IPS-20b (cell line): ENCODE results near the gene CUEDC1.

Experiments used
- H3K27ac ChIP-seq: one replicate; pipeline ENCODE4 v1.5.1; 2013; ENCODE audit warnings: low read length
- H3K27me3 ChIP-seq: 2 replicates; pipeline ENCODE4 v1.6.1; 2013; ENCODE audit warnings: mild to moderate bottlenecking, low read length, inconsistent platforms; ENCODE audit not compliant: insufficient read depth
- H3K36me3 ChIP-seq: 2 replicates; pipeline ENCODE4 v1.6.1; 2013; ENCODE audit warnings: low read depth, mild to moderate bottlenecking, inconsistent platforms, low read length, moderate library complexity; ENCODE audit not compliant: insufficient read depth
- H3K4me1 ChIP-seq: 2 replicates; pipeline ENCODE4 v1.6.1; 2013; ENCODE audit warnings: mild to moderate bottlenecking, control low read depth, inconsistent platforms, low read length, moderate library complexity; ENCODE audit not compliant: insufficient read depth
- H3K4me3 ChIP-seq: 2 replicates; pipeline ENCODE4 v1.5.1; 2013; ENCODE audit warnings: mild to moderate bottlenecking, low read length, inconsistent platforms
- H3K9ac ChIP-seq: 2 replicates; pipeline ENCODE4 v1.6.1; 2013; ENCODE audit warnings: low read depth, mild to moderate bottlenecking, inconsistent platforms, low read length, moderate library complexity
- H3K9me3 ChIP-seq: 2 replicates; pipeline ENCODE4 v1.6.1; 2013; ENCODE audit warnings: mild to moderate bottlenecking, low read depth, low read length, inconsistent platforms; ENCODE audit not compliant: insufficient read depth

The CUEDC1 gene

DNA sequence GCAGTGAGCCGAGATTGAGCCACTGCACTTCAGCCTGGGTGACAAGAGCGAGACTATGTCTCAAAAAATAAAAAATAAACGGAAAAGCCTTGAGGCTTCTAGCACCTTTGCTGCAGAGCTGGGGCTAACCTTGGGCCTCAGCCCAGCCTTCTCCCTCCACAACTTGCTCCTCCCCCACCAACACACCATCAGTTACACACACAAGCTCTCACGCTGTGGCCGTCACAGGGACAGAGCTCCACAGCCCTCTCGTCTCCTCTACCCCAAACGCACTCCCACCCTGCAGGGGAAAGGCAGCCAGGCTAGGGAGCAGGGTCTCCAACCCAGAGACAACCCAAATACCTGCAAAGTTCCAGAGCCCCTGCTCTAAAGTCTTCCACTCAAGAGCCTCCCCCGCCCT is 83.3 kb downstream of the CUEDC1 start:
- Histone ChIP-seq H3K27me3 (peaks cover 29% of the 10 kb centered on the region), H3K9ac (no peak overlapping the region), H3K4me1 (peaks cover 41% of the 10 kb centered on the region), H3K4me3 (no peak overlapping the region), H3K27ac (no peak overlapping the region), H3K9me3 (no peaks in the 10 kb centered on the region), H3K36me3 (peaks cover 4% of the 10 kb centered on the region; the same call in 1 of the 2 replicates)

DNA sequence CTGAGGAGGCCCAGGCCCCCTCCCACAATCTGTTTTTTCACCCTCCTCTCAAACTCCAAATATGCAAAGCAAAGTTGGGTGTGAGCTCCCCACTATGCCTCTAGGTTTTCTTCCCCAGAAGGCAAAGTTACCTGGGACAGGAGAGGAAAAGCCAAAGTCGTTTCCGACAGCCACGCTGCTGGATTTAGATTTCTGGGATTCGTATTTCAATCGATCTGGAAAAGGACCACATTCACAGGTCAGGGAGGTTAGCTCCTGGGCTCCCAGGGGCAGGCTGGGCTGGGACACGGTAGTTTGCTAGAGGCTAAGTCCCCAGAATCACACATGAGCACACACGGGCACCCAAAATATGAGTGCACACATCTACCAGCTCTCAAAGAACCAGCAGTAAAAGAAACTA is 84.1 kb downstream of the CUEDC1 start:
- no peak overlapping the region; the same call in 1 of the 2 replicates for H3K9ac ChIP-seq
- H3K27ac ChIP-seq: no peak overlapping the region
- peaks cover 22% of the 10 kb centered on the region for H3K27me3 ChIP-seq
- peaks cover 34% of the 10 kb centered on the region for H3K4me1 ChIP-seq
- no peaks in the 10 kb centered on the region for H3K9me3 ChIP-seq
- H3K36me3 ChIP-seq: peaks cover 4% of the 10 kb centered on the region; the same call in 1 of the 2 replicates
- no peak overlapping the region for H3K4me3 ChIP-seq

DNA sequence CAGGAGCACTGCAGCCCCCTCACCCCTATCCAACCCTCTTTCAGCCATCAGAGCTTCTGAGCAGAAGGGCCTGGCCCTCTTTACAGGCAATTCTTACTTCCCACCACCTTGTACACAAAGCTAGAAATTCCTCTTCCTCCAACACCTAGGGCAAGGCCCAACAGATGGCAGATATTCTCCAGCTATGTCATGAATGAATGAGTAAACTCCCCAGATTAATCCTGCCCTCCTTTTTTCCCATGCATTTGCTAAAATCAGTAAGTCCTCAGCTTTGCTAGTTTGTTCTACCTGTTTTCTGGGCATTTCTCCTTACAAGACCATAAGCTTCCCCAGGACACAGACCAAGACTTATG is 85.0 kb downstream of the CUEDC1 start:
- Histone ChIP-seq H3K27ac (no peak overlapping the region), H3K4me1 (peaks cover 25% of the 10 kb centered on the region), H3K4me3 (no peak overlapping the region)

DNA sequence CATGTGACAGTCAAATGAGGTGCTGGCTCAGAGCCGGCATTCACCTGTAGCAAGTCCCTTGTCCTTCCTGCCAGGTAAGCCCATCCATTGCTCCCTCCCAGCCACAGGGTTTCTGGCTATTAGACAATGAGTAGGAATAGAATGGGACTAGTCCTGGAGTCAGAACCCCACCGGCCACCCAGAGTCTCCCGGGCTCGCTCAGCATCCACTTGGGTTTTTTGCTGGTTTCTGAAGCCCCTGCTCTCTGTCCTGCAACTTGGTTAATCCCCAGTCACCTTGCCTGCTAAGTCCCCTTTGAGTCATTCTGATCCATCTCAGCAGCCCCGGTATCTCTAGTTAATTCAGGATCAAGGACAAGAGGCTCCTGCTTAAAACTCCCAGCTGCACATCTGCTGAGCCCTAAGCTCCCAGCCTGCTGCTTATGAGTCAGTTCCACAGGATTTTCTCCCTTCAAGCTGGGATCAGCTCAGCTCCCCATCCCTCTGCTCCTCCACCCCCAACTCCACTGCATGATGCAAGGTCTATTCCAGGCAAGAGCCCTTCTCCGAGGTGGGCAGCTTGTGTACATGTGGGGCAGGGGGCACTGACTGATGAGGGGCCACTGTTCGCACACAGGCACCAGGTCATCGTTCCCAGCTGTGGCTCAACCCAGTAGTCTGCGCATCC is 85.5 kb downstream of the CUEDC1 start:
- Histone ChIP-seq H3K4me3 (no peak overlapping the region), H3K27ac (no peak overlapping the region), H3K4me1 (peaks cover 21% of the 10 kb centered on the region), H3K9me3 (no peaks in the 10 kb centered on the region), H3K36me3 (peaks cover 4% of the 10 kb centered on the region; the same call in 1 of the 2 replicates), H3K9ac (no peak overlapping the region), H3K27me3 (peaks cover 17% of the 10 kb centered on the region; the same call in 1 of the 2 replicates)

More for the DNA sequence above, 85.0 kb downstream of the CUEDC1 start:
- Histone ChIP-seq H3K9ac (no peak overlapping the region), H3K36me3 (peaks cover 4% of the 10 kb centered on the region; the same call in 1 of the 2 replicates), H3K9me3 (no peaks in the 10 kb centered on the region), H3K27me3 (peaks cover 21% of the 10 kb centered on the region; the same call in 1 of the 2 replicates)

DNA sequence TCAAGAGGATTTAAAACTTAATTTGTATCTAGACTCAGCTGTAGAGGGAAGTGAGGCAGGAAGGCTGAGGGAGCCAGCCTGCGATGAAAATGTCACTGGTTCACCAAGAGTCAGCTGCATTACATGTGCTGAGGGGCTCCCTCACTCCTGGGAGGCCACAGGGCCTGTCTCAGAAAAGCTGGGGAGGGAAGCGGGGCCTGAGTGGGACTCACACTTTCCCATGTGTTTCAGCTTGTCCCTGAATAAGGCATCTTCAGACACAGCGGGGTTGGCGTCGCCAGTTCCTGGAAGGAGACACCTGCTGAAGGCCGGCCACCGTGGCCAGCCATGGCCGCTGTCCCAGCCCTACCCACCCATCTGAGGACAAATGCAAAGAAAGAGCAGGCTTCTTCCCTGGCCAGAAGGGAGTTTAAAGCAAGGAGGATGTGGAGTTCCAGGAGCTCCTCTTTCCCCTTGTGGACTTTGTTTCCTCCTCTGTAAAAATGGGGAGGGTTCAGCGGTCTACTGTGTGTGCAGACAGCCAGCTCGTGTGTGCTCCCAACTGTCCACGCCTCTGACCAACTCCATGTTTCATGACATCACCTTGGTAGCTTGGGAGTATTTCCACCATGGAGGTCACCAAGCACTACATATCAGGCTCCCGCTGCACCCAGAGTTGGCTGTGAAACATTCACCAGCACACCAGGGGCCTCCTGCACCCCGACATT is 86.1 kb downstream of the CUEDC1 start:
- peaks cover 4% of the 10 kb centered on the region; the same call in 1 of the 2 replicates for H3K36me3 ChIP-seq

DNA sequence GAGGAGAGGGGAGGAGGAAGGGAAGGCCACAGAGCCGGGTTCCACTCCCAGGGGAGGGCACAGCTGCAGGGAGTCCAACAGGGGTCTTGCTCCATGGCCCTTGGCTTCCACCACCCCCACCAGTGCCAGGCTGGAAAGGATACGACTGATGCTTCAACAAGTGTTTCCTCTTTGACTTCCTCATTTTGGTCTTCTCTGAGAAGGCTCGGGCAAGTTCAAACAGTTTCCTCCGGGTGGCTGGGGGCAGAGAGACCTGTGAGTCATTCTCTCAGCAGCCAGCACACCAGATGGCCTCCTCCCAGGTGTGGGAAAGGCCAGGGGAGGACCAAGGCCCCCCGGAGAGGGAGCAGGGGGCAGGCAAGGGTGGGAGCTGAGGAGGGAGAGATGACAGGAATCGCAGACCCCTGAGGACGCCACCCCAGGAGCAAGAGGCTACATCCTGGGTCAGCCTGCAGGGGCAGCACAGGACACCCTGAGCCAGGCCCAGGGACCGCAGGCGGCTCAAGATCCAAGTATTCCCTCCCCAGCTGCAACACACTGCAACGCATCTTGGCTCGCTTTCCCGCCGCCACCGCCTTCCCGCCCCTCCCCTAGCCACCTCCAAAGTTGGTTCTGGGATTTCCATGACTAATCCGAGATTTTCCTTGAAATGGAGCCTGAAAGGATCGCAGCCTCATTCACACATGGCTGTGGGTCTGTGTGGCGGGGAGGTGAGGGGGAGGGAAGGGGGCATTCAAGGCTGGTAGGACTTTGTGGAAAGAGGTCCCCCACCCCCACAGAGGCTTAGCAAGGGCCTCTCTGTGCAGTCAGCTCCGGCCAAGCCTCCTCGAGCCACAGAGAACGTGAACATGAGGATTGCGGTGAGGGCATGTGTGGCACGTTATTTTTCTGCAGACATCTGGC is 87.0 kb downstream of the CUEDC1 start:
- no peak overlapping the region; the same call in 1 of the 2 replicates for H3K9ac ChIP-seq
- H3K4me1 ChIP-seq: peaks cover 13% of the 10 kb centered on the region; the same call in 1 of the 2 replicates
- peaks cover 8% of the 10 kb centered on the region for H3K27me3 ChIP-seq
- no peak overlapping the region for H3K27ac ChIP-seq
- H3K36me3 ChIP-seq: peaks cover 4% of the 10 kb centered on the region; the same call in 1 of the 2 replicates
- no peaks in the 10 kb centered on the region for H3K9me3 ChIP-seq
- no peak overlapping the region for H3K4me3 ChIP-seq

More for the DNA sequence above, 86.1 kb downstream of the CUEDC1 start:
- Histone ChIP-seq H3K4me1 (peaks cover 17% of the 10 kb centered on the region), H3K27me3 (peaks cover 13% of the 10 kb centered on the region; the same call in 1 of the 2 replicates), H3K9me3 (no peaks in the 10 kb centered on the region), H3K27ac (no peak overlapping the region), H3K4me3 (no peak overlapping the region), H3K9ac (no peak overlapping the region; the same call in 1 of the 2 replicates)

DNA sequence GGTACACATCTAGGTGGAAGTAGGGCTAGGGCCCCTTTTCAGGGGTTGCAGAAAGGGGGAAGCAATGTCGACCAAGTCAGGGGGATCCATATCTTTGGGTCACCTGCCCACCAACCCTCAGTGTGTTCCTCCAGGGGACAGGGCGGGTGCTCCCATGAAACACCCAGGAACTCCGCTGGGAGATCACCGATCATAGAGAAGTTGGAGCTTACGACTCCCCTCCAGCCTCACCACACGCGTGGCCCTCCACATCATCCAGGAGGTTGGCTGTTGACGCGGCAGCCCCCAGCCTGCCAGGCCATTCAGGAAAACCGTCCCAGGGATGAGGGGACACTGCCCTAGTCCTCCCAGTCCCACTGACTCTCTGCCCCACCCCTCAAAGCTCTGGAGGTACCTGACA is 88.1 kb downstream of the CUEDC1 start:
- no peaks in the 10 kb centered on the region for H3K9me3 ChIP-seq
- no peak overlapping the region for H3K9ac ChIP-seq
- H3K36me3 ChIP-seq: peaks cover 4% of the 10 kb centered on the region; the same call in 1 of the 2 replicates
- H3K27ac ChIP-seq: no peak overlapping the region
- H3K4me1 ChIP-seq: peaks cover 17% of the 10 kb centered on the region; the same call in 1 of the 2 replicates
- H3K27me3 ChIP-seq: peaks cover 14% of the 10 kb centered on the region
- H3K4me3 ChIP-seq: no peak overlapping the region

DNA sequence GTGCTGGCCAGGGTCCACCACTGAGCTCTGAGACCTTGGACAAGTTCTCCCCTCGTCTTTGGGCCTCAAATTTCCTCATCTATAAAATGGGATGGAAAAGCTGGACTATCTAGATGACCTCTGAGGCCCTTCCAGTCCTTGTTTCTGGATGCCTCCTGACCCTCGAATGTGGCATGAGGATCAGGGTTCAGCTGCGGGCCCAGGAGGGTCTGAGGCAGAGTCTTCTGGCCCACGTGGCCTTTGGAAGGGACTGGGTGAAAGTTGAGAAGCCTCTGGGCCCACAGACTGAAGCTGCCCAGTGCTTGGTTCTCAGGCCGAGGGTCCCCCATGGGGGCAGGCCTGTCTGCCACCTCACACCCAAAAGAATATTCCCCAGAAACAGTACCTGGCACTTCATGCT is 88.5 kb downstream of the CUEDC1 start:
- no peak overlapping the region for H3K27ac ChIP-seq
- peaks cover 18% of the 10 kb centered on the region for H3K27me3 ChIP-seq
- H3K9me3 ChIP-seq: no peaks in the 10 kb centered on the region
- H3K4me1 ChIP-seq: peaks cover 17% of the 10 kb centered on the region; the same call in 1 of the 2 replicates
- H3K36me3 ChIP-seq: peaks cover 4% of the 10 kb centered on the region; the same call in 1 of the 2 replicates
- H3K9ac ChIP-seq: no peak overlapping the region
- no peak overlapping the region for H3K4me3 ChIP-seq

DNA sequence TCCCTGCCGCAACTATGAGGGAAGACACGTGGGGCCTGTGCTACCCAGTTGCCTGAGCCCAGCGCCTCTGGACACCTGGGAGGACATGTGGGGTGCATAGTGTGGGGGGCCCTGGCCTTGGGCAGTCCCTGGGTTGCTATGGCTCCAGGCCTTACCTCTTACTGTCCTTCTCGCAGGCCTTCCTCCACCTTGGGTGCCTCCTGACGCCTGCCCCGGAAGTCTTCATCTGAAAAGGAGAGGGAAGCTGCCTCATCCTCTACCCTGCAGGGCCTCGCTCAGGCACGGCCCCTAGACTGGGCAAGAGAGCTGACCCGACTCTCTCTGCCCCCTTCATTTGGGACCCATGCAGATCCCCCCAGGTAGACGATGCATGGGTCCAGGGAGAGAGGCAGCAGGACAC is 88.9 kb downstream of the CUEDC1 start:
- Histone ChIP-seq H3K27ac (no peak overlapping the region), H3K36me3 (peaks cover 4% of the 10 kb centered on the region; the same call in 1 of the 2 replicates), H3K9ac (no peak overlapping the region), H3K4me3 (no peak overlapping the region), H3K9me3 (no peaks in the 10 kb centered on the region), H3K27me3 (peaks cover 22% of the 10 kb centered on the region), H3K4me1 (peaks cover 17% of the 10 kb centered on the region; the same call in 1 of the 2 replicates)

DNA sequence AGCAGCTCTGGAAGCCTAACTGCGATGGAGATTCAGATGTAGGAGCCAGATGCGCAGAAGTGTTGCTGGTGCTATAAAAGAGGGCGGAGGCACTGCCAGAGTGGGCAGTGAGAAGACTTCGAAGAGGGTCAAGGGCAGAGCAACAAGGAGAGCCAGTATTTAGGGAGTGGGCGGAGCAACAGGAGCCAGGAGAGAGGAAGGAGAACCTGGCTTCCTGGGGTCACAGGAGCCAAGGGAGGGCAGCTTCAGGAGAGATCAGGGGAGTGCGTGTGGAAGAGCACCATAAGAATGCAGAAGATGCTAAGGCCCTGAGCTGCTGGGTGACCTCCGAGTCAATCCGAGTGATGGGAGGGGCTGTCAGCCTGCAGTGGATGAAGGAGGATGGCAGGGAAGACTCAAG is 90.9 kb downstream of the CUEDC1 start:
- Histone ChIP-seq H3K9ac (no peak overlapping the region), H3K27ac (no peak overlapping the region), H3K27me3 (peaks cover 42% of the 10 kb centered on the region), H3K4me1 (peaks cover 29% of the 10 kb centered on the region), H3K9me3 (no peaks in the 10 kb centered on the region), H3K36me3 (no peaks in the 10 kb centered on the region), H3K4me3 (no peak overlapping the region)
